ENCODE measurements around the gene PTPRCAP.
"Not testable (repeated sequence)": the region's sequence is repeated elsewhere in the genome, so short reads cannot be mapped to it uniquely, and the experiment has no call there.

PTPRCAP gene

GRCh38 chr11:67437082-67437808, at the start of gene PTPRCAP:
TSS of gene PTPRCAP (minus strand) at chr11:67437682. CDS start at chr11:67437619, 63 bp downstream.
- DNase-seq (ENCODE audit: low spot score): no peak
- no peak for TF ChIP-seq CTCF (IDR thresholded peaks at IDR 0.05)
- peak within 1 kb of the TSS; percentile 61 to 74 for H3K27ac ChIP-seq
- H3K4me3 ChIP-seq: peak within 1 kb of the TSS; percentile 28

- H3K27ac ChIP-seq: no peak overlapping the region
- no peak for DNase-seq (ENCODE audit: low spot score)
- no peak for TF ChIP-seq CTCF (IDR thresholded peaks at IDR 0.05)
- H3K4me3 ChIP-seq: no peak overlapping the region
Measured at GRCh38 chr11:67486481-67487195, 49.2 kb upstream of the PTPRCAP start.

- H3K4me3 ChIP-seq; H3K27ac ChIP-seq; DNase-seq (ENCODE audit: low spot score): not testable (repeated sequence)
Measured at GRCh38 chr11:67485873-67486361, 48.4 kb upstream of the PTPRCAP start.

- H3K4me3 ChIP-seq: peak overlapping the region; percentile 78
- peak overlapping the region in 1 of 2 donors; percentile 55 for H3K27ac ChIP-seq
- no peak for DNase-seq (ENCODE audit: low spot score)
- no peak for TF ChIP-seq CTCF (IDR thresholded peaks at IDR 0.05)
Measured at GRCh38 chr11:67484847-67485311, 47.4 kb upstream of the PTPRCAP start.

GRCh38 chr11:67483831-67484665, 46.6 kb upstream of the PTPRCAP start:
- H3K27ac ChIP-seq: peak overlapping the region; percentile 76 to 91
- peak; percentile 73 for DNase-seq (ENCODE audit: low spot score)
- no peak for TF ChIP-seq CTCF (IDR thresholded peaks at IDR 0.05)
- H3K4me3 ChIP-seq: peak overlapping the region; percentile 78

GRCh38 chr11:67482827-67483798, 45.6 kb upstream of the PTPRCAP start, which contains the start of gene AIP:
TSS of gene AIP (plus strand) at chr11:67483026. CDS start at chr11:67483159, 133 bp downstream.
- peak within 1 kb of the TSS; percentile 76 to 91 for H3K27ac ChIP-seq
- peak within 1 kb of the TSS; percentile 78 for H3K4me3 ChIP-seq
- DNase-seq (ENCODE audit: low spot score): peak; percentile 98
- TF ChIP-seq CTCF (IDR thresholded peaks at IDR 0.05): no peak

Measured in coronary artery (tissue), 2 donors.